ENCODE data around the gene GABRG3. TPM values are rescaled to one million over a fixed set of nuclear protein-coding genes. Genes with fewer than 3 reads are reported as not detected.

GABRG3 gene
- total RNA-seq, 4 donors from 2014 or later = not detected

DNA sequence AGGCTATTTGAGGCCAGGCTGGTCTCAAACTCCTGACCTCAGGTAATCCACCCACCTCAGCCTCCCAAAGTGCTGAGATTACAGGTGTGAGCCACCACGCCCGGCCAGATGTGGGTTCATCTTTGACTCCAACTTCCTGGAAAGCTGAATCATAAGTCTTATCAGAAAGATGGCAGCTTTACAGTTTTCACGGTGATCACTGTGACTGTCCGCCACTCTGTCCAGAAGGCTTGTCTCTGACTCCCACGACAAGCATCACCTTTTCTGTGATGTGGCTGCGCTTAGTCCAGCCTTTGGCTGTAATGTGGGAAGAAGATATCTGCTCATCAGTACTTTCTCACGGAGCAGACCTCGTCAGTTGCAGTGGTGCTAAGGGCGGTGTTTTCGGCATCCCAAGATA, 527.7 kb downstream of the GABRG3 start:
- DNase-seq (ENCODE audit: low spot score) = no peak
- ATAC-seq (ENCODE audit: low FRiP score) = no peak
- TF ChIP-seq, protein P1, sequence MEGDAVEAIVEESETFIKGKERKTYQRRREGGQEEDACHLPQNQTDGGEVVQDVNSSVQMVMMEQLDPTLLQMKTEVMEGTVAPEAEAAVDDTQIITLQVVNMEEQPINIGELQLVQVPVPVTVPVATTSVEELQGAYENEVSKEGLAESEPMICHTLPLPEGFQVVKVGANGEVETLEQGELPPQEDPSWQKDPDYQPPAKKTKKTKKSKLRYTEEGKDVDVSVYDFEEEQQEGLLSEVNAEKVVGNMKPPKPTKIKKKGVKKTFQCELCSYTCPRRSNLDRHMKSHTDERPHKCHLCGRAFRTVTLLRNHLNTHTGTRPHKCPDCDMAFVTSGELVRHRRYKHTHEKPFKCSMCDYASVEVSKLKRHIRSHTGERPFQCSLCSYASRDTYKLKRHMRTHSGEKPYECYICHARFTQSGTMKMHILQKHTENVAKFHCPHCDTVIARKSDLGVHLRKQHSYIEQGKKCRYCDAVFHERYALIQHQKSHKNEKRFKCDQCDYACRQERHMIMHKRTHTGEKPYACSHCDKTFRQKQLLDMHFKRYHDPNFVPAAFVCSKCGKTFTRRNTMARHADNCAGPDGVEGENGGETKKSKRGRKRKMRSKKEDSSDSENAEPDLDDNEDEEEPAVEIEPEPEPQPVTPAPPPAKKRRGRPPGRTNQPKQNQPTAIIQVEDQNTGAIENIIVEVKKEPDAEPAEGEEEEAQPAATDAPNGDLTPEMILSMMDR (IDR thresholded peaks at IDR 0.05) = no peak

DNA sequence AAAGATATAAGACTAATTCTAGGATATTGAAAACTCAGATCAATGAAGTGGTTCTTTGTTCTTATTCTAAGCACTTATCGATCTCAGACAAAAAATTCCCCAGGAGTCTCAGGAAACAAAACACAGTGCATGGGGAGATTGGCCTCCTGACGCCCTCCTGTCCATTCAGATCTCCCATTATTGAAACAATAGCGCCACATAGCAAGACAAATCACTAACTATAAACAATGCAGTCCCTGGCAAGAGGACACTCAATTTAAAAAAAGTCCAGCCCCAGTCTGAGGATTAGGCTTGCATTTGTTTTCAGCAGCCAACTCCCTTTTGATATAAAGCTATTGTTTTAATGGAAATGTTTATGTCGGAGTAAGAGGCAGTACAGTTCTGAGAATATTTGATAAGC, 528.2 kb downstream of the GABRG3 start:
- TF ChIP-seq, protein P1 (IDR thresholded peaks at IDR 0.05) = no peak
- no peak for DNase-seq (ENCODE audit: low spot score)
- ATAC-seq (ENCODE audit: low FRiP score) = no peak

DNA sequence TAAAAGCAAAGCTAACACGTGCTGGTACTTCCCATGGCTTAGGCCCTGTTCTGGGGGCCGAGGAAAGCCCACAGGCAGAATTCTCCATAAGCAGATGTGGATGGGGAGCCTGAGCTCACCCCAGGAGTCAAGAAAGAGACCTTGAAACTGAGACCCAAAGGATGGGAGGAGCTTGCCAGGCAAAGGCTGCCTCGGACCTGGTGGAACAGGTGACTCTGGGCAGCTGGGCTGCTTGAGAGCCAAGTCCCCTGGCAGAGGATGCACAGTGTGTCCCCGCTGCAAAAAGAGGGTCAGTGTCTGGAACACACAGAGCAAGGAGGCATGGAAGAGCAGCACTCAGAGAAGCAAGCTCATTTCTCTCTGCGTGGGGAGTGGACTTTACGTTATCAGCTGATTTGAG, 528.7 kb downstream of the GABRG3 start:
- TF ChIP-seq, protein P1 (IDR thresholded peaks at IDR 0.05) = no peak
- DNase-seq (ENCODE audit: low spot score) (no peak), ATAC-seq (ENCODE audit: low FRiP score) (no peak)

DNA sequence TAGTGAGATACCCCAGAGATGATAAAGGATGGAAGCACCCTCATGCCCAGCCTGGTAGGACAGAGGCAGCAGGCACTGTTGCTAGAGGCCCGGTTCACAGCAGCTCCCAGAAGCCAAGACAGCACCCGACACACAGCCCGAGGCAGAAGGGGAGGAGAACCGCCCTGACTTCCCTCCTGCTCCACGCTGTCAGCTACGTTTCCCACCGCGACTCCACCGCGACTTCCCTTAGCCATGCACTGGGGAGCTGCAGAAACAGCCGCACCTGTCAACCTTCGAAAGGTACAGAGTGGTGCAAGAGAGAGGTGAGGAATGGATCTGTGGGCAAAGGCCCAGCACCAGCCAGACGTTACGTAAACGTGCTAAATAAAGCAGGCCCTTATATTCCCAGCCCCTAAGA, 529.2 kb downstream of the GABRG3 start:
- ATAC-seq (ENCODE audit: low FRiP score) = no peak
- no peak for DNase-seq (ENCODE audit: low spot score)
- TF ChIP-seq, protein P1 (IDR thresholded peaks at IDR 0.05) = no peak

DNA sequence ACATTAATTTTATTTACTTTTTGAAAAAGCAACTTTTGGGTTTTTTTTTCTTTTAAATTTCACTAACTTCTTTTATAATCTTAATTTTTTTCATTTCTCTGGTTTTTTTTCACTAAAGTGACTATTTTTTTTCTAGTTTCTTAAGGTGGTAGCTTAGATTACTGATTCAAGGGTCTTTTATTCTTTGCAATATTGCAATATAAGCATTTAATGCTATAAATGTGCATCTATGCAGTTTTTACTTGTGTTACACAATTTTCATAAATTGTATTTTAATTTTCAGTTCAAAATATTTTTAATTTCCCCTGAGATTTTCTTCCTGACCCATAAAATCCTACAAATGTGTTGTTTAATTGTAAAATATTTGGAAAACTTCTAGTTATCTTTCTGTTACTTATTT, 535.8 kb downstream of the GABRG3 start:
- no peak for ATAC-seq (ENCODE audit: low FRiP score)
- TF ChIP-seq, protein P1 (IDR thresholded peaks at IDR 0.05) = no peak
- DNase-seq (ENCODE audit: low spot score) = no peak

DNA sequence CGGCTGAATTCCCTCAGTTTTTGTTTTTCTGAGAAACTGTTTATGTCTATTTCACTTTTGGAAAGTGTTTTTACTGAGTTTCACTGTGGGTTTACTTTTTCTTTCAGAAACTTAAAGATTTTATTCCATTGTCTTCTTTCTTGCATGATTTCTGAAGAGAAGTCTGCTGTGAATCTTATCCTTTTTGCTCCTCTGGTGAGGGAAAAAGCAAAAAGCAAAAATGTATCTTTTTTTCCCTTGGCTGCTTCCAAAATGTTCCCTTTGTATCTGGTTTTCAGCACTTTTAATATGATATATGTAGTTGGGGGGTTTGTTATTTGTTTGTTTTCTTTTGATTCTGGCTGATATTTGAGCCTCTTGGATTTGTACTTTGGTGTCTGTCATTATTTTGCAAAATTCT, 538.0 kb downstream of the GABRG3 start:
- TF ChIP-seq, protein P1 (IDR thresholded peaks at IDR 0.05) = no peak
- no peak for DNase-seq (ENCODE audit: low spot score)
- no peak for ATAC-seq (ENCODE audit: low FRiP score)

DNA sequence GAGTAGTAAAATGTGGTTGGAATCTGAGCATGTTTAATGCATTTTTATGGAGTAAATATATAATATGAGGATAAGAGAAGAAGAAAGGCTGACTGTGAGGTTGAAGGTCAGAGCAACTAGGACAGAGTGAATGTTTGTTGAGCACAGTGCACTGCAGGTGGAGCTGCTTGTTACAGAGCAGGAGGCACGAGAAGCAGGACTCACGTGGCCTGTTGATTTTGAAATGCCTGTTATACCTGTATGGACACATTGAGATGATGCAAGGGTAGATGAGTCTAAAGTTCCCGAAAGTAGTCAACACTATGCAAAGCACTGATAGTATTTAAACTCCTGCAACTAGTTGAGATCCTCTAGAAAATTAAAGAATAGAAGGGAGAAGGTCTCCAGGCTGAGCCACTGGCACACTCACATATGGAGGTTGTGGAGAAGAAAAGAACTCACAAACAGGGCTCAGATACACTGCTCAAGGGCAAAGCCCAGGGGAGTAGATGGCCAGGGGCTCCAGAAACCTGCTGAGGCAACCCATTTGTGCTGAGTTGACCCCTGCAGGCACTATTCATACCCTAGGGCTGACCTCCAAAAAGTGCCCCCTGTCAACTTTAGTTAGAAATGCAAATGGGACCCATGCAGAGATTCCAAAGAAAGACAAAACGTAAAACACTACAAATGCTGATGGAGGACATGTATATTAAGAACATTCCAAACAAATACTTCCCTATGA, 541.5 kb downstream of the GABRG3 start:
- TF ChIP-seq, protein P1 (IDR thresholded peaks at IDR 0.05) = no peak
- no peak for DNase-seq (ENCODE audit: low spot score)
- no peak for ATAC-seq (ENCODE audit: low FRiP score)
